Sigmoid colon (tissue), 4 donors: ENCODE measurements around the gene NRP1.

Experiments used
- CTCF ChIP-seq, 4 experiments: fragments of 450-650 bp in 3 of 4; fragments of 200-600 bp in 1 of 4; IDR thresholded peaks; one replicate each; pipeline ENCODE4 v1.5.1; 2016 to 2019; ENCODE audit warnings: antibody characterized with exemption in 4 of 4, mild to moderate bottlenecking in 3 of 4, moderate library complexity in 2 of 4
- EP300 ChIP-seq, 4 donors: sonication (generic); formaldehyde crosslinking; IDR thresholded peaks; one replicate each; pipeline ENCODE4 v1.6.1; 2017; ENCODE audit warnings: antibody characterized with exemption in 4 of 4

GRCh38 chr10:33252794-33253203, 81.7 kb downstream of the NRP1 start:
- TF ChIP-seq CTCF (IDR thresholded peaks at IDR 0.05) (no peak), EP300 (IDR thresholded peaks at IDR 0.05) (no peak)
